Erythroblast (primary cell): Measurements from ENCODE around the gene CTNND2.

ENCODE experiments used
- GATA1 ChIP-seq: IDR thresholded peaks from 2 replicates; pipeline ENCODE4 v1.6.1; 2011; ENCODE audit warnings: low read depth, mild to moderate bottlenecking, control low read depth, low read length, moderate library complexity
- POLR2A ChIP-seq: IDR thresholded peaks from 2 replicates; pipeline ENCODE4 v1.6.1; 2011; ENCODE audit warnings: mild to moderate bottlenecking, low read length

DNA sequence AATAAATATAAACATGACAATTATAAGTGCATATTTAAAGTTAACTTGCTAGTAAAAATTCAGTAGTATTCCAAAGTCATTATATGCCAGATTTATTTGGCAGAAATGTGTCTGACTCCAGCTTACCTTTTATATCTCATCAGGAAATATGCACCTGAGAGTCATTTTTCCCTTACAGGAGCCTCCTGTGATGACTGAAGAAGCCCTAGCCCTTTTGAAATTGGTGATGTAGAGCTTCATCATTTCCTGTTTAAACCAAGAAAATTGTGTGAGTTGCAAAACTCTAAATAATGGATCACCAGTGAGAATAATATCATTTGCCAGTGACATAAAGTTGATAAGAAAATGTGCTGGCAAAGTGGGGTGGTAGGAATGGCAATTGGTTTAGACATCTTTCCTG is 42.1 kb upstream of the CTNND2 start:
- TF ChIP-seq POLR2A: no peak
- no peak for TF ChIP-seq GATA1
